ENCODE data around the gene MIEF1.

GRCh38 chr22:39562839-39563489 lies 60.9 kb downstream of the MIEF1 start:
- TF ChIP-seq CTCF (IDR thresholded peaks at IDR 0.05; ENCODE audit: low read length): no peak
- TF ChIP-seq EZH2 (IDR thresholded peaks at IDR 0.05; ENCODE audit: borderline replicate concordance, low read length): no peak

Data from OCI-LY1 (cell line).